HG02571 (cell line): ENCODE results near the gene SVOP.

Experiments
- ATAC-seq: cut with Tn5 transposase; IDR thresholded peaks from one replicate; pipeline ENCODE4 v1.9.1; 2021; ENCODE audit warnings: mild to moderate bottlenecking, moderate library complexity; ENCODE audit not compliant: unreplicated experiment

SVOP gene

DNA sequence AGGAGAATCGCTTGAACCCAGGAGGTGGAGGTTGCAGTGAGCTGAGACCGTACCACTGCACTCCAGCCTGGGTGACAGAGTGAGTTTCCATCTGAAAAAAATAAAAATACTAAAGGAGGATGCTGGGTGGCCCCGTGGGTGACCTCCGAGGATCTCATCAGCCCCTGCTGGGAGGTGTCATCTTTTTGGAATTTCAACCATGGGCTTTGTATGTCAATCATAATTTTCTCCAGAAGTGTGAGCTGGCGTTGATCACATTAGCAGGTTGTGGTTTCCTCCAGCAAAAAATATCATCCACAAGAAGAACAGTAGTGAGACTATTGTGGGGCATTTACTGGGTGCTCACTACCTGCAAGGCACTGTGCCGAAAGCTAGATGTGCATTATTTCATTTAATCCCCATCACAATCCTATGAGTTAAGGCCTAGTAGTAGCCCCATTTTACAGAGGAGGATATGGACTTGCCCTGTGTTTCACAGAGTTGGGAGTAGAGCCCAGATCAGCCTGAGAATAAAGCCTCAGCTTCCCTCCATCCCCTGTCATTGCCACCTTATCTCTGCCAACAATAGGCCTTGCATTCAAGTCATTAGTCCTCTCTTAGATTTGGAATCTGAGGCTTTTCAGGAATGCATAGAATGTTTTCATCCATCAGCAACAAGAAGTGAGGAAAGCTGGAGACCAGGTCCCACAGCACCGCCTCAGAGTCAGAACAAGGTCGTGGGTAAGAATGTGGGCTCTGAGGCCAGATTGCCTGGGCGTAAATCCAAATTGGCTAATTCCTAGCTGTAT is 39.8 kb downstream of the SVOP start:
- no peak for ATAC-seq

DNA sequence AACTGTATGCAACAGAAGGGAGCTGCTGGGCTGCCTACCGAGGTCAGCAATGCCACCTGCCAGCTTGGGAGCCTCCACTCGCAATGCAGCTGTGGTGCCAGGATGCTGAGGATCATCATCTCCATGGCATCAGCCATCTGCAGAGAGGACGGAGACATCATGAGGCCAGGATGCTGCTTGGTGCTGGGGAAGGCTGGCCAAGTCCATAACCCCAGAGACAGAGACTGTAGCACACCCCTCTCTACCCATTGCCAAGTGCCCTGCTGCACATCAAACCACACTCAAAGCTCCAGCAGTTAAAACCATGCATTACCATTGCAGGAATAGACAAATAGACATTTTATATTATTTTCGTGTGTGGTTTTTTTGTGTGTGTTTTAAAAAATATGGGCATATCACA is 43.5 kb downstream of the SVOP start:
- no peak for ATAC-seq

DNA sequence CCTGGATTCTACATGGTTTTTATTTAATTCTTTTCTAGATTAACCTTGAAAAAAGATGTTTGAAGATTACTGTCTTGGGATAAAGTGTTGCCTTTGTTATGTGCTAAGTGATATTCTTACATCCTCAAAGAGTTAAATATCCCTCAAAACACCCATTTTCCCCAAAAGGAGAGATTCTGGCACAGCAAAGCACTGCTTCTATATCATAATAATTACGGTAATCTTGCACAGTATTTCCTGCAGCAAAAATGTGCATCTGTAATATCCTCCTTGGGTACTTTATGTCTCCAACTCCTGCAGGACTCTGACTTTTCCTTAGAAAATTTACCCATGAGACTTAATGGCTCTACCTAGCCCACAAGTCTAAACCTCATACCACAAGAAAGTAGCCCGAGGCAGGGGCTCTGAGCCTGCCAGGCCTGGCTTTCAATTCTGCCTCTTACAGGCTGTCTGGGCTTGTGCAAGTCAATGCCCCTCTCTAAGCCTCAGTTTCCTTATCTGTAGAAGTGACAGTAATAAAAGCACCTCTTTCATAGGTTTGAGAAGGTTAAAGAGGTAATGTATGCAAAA is 45.8 kb downstream of the SVOP start:
- no peak for ATAC-seq

DNA sequence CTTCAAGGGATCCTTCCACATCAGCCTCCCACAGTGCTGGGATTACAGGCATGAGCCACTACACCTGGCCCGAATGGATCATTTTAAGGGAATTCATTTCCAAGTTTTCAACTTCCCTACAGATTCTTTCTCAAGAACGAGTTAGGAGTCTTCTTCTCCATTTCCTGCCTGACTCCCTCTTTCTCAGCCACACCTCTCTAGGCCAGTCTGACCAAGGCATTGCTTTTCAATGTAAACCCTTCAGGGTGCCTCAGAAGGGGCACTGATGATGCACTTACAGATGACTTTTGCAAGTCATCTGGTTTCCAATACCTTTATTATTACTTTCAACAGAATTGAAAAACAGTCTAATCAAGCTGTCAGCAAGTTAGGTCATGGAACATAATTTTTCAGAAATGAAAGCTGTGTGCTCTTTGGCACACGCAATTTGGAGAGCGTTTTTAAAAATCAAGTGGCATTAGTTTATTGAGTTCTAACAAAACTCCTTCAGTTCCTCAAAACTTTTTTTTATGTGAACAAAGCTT is 47.2 kb downstream of the SVOP start:
- ATAC-seq = no peak

DNA sequence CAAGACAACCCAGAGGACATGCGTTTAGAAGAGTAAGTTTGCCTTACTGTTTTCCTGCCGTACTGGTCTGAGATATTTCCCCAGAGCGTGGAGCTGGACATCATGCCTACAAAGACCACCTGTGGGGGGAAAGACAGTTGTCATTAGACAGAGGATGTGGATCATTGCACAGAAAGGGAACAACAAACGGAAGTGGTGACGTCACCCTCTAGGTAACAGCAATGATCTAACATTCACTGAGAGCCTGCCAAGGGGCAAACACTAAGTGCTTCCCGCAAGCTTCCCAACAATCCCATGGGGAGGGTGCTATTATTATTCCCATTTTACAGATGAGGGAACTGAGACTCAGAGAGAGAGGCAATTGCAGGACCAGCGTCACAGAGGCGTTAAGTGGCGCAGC is 48.5 kb downstream of the SVOP start:
- ATAC-seq = no peak

DNA sequence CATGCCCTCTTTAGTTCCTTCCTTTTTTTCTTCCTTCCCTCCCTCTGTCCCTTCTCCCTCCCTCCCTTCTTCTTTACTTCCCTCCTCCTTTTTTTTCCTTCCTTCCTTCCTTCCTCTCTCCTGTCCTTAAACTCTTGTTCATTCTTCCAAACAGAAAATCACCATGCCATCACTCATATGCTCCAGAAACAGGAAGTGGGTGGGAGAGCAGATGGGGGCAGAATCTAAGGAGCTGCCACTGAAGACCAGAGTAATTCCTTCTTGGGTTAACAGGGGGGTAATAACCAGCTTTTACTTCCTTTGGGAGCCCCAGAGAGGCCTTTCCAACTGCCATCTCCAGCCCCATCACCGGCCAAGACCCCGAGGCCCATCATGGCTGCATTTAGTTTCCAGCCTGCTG is 51.2 kb downstream of the SVOP start:
- ATAC-seq = no peak

DNA sequence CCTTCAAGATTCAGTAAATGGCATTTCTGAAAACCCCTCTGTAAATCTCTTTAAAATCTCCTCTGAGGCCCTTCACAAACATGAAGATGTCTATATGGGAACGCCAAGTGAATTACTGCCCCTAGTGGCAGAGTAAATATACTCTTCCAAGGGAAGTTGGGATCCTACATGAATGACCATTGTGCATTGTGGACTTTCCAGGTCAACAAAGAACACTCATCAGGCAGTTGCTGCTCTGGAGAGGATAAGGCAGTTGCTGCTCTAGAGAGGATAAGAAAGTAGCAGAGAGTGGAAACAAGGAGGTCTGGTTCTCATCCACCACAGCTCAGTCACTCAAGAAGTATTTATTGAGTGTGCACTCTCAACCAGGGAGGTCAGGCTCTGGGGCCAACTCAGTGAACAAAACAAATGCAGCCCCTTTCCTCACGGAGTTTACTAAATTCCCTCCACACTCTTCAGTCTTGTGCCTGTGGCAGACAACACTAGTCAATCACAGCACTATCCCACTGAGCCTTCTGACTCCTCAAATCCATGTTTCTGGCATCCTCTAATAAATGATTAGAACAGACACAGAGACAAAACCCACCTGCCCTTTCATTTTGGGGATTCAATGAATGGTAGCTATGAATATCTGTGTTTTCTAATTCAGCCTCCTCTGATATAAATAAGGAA is 52.9 kb downstream of the SVOP start:
- ATAC-seq = no peak

DNA sequence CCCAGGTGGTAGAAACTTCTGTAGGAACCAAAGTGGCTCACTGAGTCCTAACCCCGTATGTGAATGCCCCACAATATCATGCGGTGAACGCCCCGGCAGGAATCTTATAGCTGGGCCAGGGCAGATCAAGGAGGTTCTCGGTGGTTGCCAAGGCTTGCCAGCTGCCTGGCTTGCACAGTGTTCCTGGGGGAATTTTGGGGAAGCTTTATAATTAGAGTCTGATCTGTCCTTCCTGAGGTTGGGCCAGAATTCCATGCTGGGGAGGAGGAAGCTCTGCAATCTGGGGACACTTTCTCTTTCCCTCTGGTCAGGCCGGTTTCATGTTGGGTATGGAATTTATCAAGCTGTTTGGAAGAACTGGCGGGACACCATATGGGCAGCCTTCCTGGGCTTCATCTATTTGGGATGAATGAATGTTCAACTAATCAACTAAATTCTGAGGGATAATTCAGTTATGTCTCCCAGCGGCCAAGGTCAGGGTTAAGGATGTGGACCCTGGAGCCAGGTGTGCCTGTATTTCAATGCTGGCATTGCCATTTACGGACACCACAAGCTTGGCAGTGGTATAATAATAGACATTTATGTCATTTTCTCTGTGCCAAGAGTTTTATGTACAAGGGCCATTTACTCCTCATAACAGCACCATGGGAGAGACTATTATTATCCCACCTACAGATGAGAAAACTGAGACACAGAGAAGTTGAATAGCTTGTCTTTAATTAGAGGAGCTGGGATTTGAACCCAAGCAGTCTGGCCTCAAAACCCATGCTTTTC is 54.3 kb downstream of the SVOP start:
- ATAC-seq = no peak

DNA sequence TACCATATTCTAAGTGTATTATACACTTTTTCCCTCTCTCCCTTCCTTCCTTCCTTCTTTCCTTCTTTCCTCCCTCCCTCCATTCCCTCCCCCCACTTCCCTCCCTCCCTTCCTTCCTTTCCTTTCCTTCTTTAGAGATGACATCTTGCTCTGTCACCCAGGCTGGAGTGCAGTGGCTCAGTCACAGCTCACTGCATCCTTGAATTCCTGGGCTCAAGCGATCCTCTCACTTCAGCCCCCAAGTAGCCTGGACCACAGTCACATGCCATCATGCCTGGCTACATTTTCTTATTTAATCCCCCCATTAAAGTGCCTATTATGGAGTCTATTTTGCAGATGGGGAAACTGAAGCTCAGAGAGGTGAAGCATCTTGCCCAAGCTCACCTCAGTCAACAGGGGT is 55.0 kb downstream of the SVOP start:
- no peak for ATAC-seq

DNA sequence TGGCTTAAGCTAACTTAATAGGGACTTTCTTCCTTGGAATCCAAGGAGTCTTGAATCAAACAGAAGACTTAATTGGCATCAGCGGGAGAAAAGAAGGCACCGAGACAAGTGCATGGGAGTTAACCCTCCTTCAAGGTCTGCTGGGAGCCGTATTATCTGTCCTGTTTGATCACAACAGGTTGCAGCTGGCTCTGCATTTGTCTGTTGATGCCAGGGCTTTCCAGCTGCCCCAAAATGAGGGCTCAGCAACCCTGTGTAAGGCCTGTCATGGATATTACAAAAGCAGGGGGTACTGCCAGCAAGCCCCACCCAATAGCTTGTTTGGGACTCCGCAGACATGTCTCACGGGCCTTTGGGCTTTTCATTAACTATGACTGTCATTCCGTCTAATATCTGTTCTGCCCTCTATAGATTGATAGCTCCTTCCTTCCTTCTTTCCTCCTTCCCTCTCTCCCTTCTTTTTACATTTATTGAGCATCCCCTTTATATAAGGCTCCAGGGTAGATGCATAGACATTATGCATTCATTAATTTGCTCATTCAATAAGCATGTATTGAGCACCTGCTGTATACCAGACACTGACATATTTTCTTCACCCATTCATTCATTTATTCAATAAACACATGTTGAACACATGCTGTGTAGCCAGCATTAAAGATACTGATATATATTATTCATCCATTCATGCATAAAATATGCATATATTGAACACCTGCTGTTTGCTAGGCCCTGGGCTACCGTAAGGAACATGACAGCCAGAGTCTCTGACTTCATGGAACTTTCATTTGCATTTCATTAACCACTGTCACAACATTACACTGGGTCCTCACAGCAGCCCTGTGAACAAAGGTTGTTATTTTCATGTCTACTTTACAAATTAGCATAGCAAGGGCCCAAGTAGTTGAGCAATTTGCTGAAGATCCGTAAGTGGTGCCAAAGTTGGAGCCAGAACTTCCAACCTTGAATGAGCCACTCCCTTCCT is 56.2 kb downstream of the SVOP start:
- no peak for ATAC-seq

DNA sequence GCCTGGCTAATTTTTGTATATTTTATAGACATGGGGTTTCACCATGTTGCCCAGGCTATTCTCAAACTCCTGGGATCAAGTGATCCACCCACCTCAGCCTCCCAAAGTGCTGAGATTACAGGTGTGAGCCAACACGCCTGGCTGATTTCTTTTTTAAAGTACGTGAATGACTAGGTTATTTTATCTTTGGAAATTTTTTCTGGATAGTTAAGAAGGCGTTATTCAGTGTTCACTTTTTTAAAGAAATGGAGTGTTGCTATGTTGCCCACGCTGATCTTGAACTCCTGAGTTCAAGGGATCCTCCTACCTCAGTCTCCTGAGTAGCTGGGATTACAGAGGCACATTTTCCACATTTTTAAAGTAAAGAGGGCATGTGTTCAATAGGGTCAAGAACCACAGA is 58.6 kb downstream of the SVOP start:
- ATAC-seq = no peak

DNA sequence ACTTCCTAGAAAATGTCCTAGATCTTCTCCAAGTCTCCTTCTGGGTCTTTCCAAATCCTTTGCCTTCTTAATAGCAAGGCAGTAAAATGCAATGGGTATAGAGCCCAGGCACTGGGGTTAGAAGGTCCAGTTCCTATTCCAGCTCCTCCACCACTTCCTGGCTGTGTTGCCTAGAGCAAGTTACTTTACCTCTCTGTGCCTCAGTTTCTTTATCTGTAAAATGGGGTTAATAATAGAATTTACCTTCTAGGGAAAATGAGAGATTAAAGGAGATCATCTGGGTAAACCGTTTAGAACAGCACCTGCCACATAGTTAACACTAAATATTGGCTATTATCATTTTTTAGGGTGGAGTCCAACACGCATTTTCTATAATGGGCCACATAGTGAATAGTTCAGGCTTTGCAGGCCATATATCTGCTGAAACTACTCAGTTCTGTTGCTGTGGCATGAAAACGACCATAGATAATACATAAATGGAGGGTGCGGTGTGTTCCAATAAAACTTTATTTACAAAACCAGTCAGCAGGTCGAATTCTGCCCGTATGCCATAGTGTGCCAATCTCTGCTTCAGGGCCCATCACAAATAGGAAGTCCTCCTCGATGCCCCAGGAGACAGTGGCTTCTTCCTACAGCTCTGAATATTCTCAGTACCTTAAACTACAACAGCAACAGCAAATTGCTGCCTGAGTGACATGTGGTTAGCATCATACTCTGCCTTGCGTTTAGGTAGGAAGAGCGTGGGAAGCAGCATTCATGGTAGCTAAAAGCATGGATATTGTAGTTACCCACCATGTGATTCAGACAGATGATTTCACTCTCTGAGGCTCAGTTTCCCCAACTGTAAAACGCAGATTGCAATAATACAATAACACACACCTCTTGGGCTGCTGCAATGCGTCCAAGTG is 60.9 kb downstream of the SVOP start:
- ATAC-seq = no peak

DNA sequence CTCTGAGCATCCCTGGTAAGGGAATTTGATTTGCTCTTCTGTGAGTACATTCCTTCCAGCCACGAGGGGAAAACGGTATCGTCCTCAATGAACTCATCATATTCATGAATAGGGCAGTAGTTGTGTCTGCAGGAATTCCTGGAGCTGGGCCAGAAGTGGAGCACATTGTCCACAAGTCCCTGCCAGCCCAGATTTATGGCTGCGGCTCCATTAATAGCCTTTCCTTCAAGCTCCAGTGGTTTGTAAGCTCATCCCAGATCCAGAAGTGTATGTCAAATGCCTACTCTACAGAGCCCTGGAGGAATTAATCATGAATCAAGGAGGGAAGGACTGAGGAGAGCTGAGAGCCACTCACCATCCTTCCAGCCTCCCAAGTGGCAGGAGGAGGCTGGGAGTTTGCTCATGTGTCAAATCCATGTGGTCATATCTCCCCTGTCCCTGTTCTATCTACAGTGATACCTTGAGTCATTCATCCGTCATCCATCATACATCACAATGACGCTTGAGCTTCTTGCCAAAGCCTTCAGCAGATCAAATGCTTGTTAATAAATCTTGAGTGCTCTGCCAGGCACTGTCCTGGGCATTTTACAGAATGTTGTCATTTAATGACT is 65.5 kb downstream of the SVOP start:
- ATAC-seq = no peak

DNA sequence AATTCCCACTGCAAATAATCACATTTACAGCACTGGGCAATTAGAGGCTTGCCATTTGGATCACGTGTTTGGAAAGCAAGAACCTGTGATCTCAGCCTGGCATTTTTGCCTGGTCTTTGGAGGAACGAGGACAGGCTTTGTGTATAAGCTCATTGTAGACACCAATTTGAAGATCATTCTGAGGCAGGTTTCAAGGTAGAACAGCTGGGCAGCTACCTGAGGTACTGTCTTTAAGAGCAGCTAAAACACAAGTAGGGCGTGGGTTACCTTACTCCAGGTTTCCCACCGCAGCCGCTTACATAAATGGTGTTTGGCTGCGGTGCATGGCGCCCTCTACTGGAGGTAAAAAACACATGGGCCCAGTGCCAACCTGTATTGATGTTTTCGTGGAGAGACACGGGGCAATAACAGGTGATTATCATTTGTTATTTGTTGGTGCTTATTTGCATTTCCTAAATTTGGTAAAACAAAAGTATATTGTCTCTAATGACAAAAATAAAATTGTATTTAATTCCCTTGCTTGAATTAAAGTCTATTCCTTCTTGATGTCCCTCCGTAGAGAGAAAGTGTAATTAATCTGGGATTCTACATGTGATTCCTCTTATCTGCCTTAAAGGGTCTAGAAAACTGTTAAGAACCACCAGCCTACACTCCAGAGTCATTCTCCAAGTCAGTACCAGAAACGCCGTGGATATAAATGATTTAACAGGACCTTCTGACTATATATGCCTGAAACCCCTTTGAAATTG is 69.7 kb downstream of the SVOP start:
- no peak for ATAC-seq

DNA sequence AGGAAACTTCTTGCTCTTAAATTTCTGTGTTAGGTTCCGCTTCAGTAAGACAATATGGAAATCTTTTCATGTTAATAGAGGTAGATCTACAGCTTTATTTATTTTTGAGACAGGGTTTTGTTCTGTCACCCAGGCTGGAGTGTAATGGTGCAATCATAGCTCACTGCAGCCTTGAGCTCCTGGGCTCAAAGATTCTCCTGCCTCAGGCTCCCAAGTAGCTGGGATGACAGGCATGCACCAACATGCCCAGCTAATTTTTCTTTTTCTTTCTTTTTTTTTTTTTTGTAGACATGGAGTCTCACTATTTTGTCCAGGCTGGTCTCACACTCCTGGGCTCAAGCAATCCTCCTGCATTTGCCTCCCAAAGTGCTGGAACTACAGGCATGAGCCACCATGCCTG is 70.9 kb downstream of the SVOP start:
- ATAC-seq = no peak

DNA sequence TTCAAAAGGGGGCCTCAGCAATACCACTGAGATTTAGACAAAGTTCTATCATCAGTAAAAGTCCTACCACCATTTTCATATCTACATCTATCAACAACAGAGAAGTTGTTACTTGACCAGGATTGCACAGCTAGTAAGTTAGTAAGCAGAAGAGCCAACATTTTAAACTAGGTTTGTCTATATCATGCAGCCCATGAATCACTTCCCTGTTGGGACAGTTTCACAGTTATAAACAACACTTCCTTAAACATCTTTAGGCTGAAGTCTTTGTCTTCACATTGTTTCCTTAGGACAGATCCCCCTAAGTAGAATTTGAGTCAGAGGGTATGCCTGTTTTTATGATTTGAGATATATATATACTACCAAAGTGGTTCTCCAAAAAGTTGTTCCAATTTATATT is 72.5 kb downstream of the SVOP start:
- no peak for ATAC-seq

DNA sequence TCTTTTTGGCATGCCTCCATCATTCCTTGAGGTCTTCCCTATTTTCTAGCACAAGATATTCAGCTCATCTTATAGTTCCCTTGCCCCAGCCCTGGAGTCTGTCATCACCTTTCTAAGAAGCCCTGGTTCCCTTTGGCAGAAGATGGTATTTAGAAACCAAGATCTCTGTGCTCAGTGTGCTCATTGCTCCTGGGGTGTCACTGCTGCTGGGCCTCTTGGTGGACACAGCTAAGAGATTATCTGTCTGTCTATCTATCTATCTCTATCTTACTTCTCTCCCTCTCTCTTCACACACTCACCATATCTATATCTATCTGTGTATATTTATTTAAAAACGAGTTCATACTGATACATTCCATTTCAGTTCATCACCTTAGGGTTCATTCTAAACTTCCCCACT is 73.8 kb downstream of the SVOP start:
- ATAC-seq = no peak

DNA sequence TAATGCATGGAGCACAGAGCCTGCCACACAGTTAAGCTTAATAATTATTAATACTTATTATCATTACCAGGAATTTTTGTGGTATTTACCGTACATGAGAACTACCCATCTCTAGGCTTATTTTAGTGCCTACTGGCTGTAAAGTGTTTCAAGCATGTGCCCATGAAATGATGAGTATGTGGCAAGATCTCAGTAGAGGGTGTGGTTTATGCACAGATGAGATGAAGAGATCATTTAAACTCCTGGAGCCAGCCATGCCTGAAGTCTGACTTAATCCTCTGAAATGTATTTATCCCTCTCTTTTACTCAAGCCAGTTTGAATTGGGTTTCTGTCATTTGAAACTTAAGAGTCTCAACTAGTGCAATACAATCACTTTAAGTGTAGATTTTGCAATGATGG is 80.7 kb downstream of the SVOP start:
- no peak for ATAC-seq
